HG03342 (cell line): ENCODE results near the gene EYA3.
"Not testable (repeated sequence)": the region's sequence is repeated elsewhere in the genome, so short reads cannot be mapped to it uniquely, and the experiment has no call there.

Source experiments
- ATAC-seq: cut with Tn5 transposase; IDR thresholded peaks from one replicate; pipeline ENCODE4 v1.9.1; 2021; ENCODE audit warnings: mild to moderate bottlenecking, moderate library complexity; ENCODE audit not compliant: unreplicated experiment

Gene EYA3

DNA sequence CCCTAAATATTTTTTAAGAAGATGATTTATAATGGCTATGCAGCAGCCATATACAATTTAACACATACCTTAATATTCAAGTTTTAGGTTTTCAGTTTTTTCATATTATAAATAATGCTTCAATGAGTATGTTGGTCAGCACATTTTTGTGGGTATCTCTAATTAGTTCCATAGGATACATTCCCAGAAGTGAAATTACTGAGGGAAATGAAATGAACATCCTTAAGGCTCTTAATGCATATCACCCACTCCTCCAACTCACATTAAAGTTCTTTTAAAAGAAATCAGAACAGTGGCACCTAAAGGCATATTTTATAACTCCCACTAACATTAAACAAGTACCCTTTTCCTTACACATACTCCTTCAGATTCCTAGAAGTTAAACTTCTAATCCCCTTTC lies 56.1 kb downstream of the EYA3 start:
- no peak for ATAC-seq

DNA sequence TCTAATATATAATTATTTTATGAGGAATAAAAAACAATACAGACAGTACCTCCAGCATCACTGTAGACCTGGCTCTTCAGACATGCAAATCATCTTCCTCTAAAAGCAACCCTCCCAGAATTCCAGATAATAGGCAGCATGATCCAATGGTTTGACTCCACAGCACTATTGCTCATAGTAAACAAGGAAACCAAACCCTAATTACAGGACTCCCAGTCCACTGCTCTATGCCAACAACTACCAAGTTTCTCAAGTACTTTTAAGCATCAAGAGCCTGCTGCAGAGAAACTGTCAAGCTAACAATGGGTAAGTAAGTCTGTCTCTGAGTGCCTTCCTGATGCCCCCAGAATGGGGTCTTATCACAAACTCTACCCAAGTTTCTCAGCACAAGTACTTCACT lies 57.2 kb downstream of the EYA3 start:
- ATAC-seq = no peak

DNA sequence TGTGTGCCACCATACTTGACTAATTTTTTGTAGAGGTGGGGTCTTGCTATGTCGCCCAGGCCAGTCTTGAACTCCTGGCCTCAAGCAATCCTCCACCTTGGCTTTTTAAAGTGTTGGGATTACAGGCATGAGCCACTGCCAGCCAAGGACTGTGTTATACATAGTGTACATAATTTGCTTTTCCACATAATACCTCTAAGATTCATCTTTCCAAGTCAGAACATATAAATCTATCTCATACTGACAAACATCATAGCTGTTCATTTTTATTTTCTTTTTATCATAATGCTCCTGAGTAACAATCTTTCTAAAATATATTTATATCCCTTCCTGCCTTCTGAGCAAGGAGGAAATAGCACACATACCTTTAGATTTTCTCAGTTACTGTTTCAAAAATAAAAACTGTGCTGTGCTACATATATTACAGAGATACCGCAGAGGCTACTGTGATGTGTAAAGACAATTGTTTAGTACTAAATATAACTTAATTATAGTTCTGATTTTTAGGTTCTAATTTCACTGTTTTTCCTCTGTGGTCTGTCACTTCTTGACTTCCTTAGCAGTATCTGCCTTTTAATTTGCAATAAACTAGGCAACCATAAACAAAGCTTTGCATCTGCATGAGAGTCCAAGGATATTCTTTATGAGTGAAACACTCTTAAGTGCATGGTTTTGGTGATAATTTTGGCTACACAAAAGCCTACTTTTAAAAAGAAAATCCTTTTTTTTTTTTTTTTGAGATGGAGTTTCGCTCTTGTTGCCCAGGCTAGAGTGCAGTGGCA lies 59.3 kb downstream of the EYA3 start:
- ATAC-seq = no peak

DNA sequence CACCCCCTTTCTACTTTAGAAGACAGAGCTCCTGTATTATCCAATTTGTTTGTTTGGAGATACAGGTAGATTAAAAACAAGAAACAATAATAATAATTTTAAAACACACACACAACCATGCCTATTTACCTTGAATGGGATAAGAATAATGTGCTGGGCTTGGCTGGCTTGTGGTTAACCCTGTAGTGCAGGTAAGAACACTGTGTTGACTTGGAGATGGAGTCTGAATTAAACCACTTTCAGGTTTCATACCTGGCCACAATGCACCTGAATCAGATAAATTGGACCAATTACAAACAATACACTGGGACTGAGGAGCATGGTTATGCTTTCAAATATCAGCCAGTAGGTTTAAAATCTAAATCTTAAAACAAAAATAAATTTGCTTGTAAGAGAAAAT lies 60.8 kb downstream of the EYA3 start:
- no peak for ATAC-seq

DNA sequence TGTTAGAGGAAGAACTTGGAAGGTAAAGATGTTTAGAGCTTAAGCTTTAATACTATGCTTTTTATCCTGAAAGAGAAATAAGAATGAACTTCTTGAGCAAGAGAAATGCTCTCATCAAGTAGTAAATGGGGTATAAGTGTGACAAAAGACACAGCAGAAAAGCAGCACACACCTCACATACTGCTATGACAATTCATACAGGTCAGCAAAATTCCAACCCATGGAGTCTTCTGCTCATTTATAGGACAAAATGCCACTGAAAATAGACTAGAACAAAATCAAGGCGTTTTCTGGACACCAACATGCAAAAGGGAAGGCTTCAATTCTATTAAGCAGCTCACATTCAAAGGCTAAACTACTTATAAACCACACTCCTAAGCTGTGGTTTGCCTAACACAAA lies 61.2 kb downstream of the EYA3 start:
- ATAC-seq = no peak

- ATAC-seq = no peak
Measured at GRCh38 chr1:28026329-28026728, 62.1 kb downstream of the EYA3 start.

DNA sequence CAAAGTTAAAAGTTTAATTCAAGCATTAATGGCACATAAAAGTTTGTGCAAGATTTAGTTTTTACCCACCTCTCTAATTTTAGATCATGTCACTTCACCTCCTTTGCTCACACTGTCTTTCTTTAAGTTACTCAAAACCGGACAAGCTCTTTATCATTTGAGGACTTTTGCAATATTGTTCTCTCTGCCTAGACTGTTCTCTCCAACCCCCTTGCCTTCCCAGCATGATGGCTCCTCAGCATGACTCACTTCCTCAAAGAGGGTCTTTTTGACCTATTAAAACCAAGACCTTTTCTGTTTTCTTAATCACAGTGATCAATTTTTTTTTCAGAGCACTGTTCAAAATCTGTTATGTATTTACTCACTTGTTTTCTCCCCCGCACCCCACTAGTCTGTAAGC lies 67.3 kb downstream of the EYA3 start:
- ATAC-seq = no peak

GRCh38 chr1:28010969-28011368 lies 77.4 kb downstream of the EYA3 start:
- no peak for ATAC-seq

GRCh38 chr1:28003117-28003516 lies 85.3 kb downstream of the EYA3 start:
- ATAC-seq = not testable (repeated sequence)

GRCh38 chr1:28002600-28002999 lies 85.8 kb downstream of the EYA3 start:
- no peak for ATAC-seq

GRCh38 chr1:27999055-27999454 lies 89.4 kb downstream of the EYA3 start:
- no peak for ATAC-seq

GRCh38 chr1:27994526-27994925 lies 93.9 kb downstream of the EYA3 start:
- ATAC-seq = not testable (repeated sequence)

DNA sequence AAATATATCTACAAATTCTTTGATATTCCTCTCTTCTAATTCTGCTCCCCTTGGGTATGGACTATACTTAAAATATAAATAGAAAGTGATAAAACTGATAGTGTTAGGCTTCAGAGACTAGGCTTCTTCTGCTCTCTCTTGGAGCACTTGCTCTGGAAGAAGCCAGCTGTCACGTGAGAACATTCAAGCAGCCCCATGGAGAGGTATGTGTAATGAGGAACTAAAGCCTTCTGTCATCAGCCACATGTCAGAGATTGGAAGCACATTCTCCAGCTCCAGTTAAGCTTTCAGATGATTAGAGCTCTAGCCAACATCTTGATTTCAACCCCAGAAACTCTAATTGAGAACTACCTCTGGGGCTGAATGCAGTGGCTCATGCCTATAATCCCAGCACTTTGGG lies 94.3 kb downstream of the EYA3 start:
- ATAC-seq = no peak

DNA sequence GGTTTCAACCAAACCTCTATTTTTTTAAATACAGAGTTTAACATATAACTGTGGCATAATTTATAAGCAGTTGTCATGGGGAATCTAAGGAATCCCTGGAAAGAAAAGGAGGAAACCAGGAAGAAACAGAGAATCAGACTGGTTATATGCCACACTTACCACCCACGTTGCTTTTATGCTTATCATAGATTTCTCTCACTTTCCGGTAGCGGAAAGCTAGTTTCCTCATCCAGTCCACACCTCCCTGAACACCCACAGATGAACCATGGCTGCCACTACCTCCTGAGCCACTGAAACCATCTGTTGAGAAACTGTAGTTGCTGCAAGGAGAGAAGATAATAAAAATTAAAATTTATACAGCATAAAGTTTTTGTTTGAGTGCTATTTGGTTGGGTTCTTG lies 95.2 kb downstream of the EYA3 start:
- no peak for ATAC-seq

- ATAC-seq = no peak
Measured at GRCh38 chr1:27992276-27992675, 96.1 kb downstream of the EYA3 start.

GRCh38 chr1:27990920-27991537 lies 97.4 kb downstream of the EYA3 start:
- no peak for ATAC-seq

DNA sequence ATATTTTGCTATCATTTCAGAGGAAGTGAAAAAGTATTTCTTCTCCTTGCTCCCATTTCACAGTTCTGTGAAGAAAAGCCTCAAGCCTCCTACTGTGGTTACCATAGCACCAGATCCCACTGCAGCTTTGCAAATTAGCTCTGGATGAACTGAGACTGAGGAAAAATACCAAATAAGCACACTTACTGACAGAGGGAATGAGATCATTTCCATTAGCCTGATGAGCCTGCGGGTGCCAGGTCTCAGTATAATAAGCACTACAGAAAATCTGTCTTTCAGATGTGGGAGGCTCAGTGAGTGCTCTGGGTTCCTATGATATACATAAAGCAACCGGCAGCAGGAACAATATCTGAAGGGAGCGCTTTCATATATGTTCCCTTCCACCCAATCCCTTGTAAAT lies 107.3 kb downstream of the EYA3 start:
- ATAC-seq = no peak

DNA sequence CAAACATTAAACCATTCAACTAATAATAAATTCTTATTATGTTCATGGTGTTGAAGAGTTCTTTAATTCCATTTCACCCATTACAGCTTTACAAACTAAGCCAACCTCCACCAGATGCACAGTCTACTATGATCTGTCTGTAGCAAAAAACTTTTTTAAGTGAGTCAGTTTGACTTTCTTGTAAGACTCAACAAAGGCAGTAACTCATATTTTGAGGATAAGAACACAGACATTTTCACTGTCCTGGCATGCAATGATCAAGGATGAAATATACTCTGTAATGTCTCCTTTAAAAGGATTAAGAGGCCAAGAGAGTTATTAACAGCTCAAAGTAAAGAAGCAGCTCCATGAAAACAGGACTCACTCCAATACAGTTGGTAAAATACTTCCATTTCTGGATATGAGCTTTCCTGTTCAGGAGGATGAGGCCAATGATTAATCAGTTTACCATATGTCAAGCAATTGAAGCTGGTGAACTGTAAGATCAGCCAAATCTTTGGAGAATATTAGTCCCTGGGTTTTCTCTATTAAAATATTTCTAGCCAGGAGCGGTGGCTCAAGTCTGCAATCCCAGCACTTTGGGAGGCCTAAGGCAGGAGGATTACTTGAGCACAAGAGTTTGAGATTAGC lies 108.1 kb downstream of the EYA3 start:
- ATAC-seq = no peak

- no peak for ATAC-seq
Measured at GRCh38 chr1:27979859-27980201, 108.6 kb downstream of the EYA3 start.

- ATAC-seq = no peak
Measured at GRCh38 chr1:27979151-27979858, 109.1 kb downstream of the EYA3 start.

DNA sequence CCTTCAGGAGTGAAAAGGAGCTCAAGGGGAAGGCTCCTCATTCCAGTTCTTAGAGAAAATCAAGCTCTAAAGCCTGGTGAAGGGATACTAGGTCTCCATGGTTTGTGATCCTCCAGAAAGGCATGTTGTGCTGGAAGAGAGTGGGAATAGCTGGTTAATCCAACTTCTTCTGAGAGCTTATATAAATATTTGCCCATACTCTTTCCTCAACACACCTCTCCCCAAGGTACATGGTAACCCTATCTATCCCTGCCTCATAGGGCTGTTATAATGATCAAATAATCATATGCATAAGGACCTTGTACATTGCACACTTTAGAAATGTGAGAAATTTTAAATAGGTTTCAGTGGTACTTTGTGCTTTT lies 114.0 kb downstream of the EYA3 start:
- ATAC-seq = no peak
